Transverse colon (tissue), 3 donors: ENCODE results near the gene TTYH3.

Experiments
- CTCF ChIP-seq, 5 experiments: fragments of 200-600 bp in 3 of 5; fragments of 450-650 bp in 2 of 5; sonication (generic) in 3 of 5; IDR thresholded peaks; 1 replicate in 2 of 5; 2 replicates in 3 of 5; pipeline ENCODE4 v1.5.1; 2016 to 2017; ENCODE audit warnings: antibody characterized with exemption in 5 of 5, inconsistent platforms in 3 of 5, mild to moderate bottlenecking in 2 of 5, moderate library complexity in 1 of 5
- EP300 ChIP-seq: sonication (generic); formaldehyde crosslinking; IDR thresholded peaks from one replicate; pipeline ENCODE4 v1.6.1; 2017; ENCODE audit warnings: antibody characterized with exemption, low read depth
- POLR2A ChIP-seq: fragments of 450-650 bp; IDR thresholded peaks from one replicate; pipeline ENCODE4 v1.6.1; 2016; ENCODE audit warnings: antibody characterized with exemption, mild to moderate bottlenecking, moderate library complexity

GRCh38 chr7:2632733-2633537, 1.1 kb downstream of the TTYH3 start:
- TF ChIP-seq CTCF (IDR thresholded peaks at IDR 0.05) (peak in 1 of 5 experiments; percentile 3), POLR2A (peak; percentile 30), EP300 (no peak)
